Activated CD4-positive, CD25-positive, alpha-beta regulatory T cell treated with anti-CD3 and anti-CD28 coated beads, Interleukin-2, amount 50 U/mL, for 16 hours (primary cell): Measurements from ENCODE around the gene PLXNA2.

ENCODE experiments used
- DNase-seq: peaks from one replicate; pipeline ENCODE4 v3.0.0-alpha.2; 2020; ENCODE audit warnings: low read depth, low spot score

Gene PLXNA2

GRCh38 chr1:207973898-207974568 is 270.2 kb downstream of the PLXNA2 start:
- DNase-seq, result no peak

- no peak for DNase-seq
Observed at GRCh38 chr1:207972337-207972736, 271.8 kb downstream of the PLXNA2 start.
